WERI-Rb-1 (cell line): ENCODE results near the gene CEPT1.

Experiments used
- DNase-seq: peaks from one replicate; pipeline ENCODE4 v3.0.0-alpha.2; 2020
- H3K27ac ChIP-seq: fragments of 250-450 bp; sonication (Bioruptor Pico); 2 replicates; pipeline ENCODE4 v1.5.1; 2020; ENCODE audit warnings: mild to moderate bottlenecking, moderate library complexity
- H3K27me3 ChIP-seq: fragments of 250-450 bp; sonication (Bioruptor Pico); 2 replicates; pipeline ENCODE4 v1.5.1; 2021; ENCODE audit warnings: mild to moderate bottlenecking, low read depth, moderate library complexity; ENCODE audit not compliant: insufficient read depth, severe bottlenecking
- H3K36me3 ChIP-seq: fragments of 250-450 bp; sonication (Bioruptor Pico); 2 replicates; pipeline ENCODE4 v1.5.1; 2020; ENCODE audit warnings: mild to moderate bottlenecking, moderate library complexity
- H3K4me3 ChIP-seq: 2 replicates; pipeline ENCODE4 v1.5.1; 2011; ENCODE audit warnings: low read depth, mild to moderate bottlenecking, control low read depth, low read length
- H3K9me3 ChIP-seq: fragments of 250-450 bp; sonication (Bioruptor Pico); 2 replicates; pipeline ENCODE4 v1.5.1; 2021; ENCODE audit warnings: mild to moderate bottlenecking, moderate library complexity; ENCODE audit not compliant: severe bottlenecking
- CTCF ChIP-seq: IDR thresholded peaks from 2 replicates; pipeline ENCODE4 v1.5.1; 2011; ENCODE audit warnings: low read depth, mild to moderate bottlenecking, control low read depth, inconsistent platforms, low read length

The CEPT1 gene

GRCh38 chr1:111110197-111110899 lies 29.7 kb upstream of the CEPT1 start:
- Histone ChIP-seq H3K27me3 (no peaks in the 10 kb centered on the region), H3K36me3 (no peaks in the 10 kb centered on the region; the same call in none of the 2 replicates), H3K27ac (no peak overlapping the region), H3K9me3 (no peaks in the 10 kb centered on the region), H3K4me3 (no peak overlapping the region)
- TF ChIP-seq CTCF: no peak
- no peak for DNase-seq

GRCh38 chr1:111116496-111116895 lies 23.5 kb upstream of the CEPT1 start:
- H3K9me3 ChIP-seq: no peaks in the 10 kb centered on the region
- peaks cover 20% of the 10 kb centered on the region for H3K36me3 ChIP-seq
- H3K4me3 ChIP-seq: no peak overlapping the region
- no peak overlapping the region for H3K27ac ChIP-seq
- DNase-seq: no peak
- no peak for TF ChIP-seq CTCF
- no peaks in the 10 kb centered on the region for H3K27me3 ChIP-seq

- DNase-seq: no peak
- peaks cover 59% of the 10 kb centered on the region for H3K36me3 ChIP-seq
- TF ChIP-seq CTCF: no peak
- H3K27ac ChIP-seq: no peak overlapping the region
- no peak overlapping the region for H3K4me3 ChIP-seq
- no peaks in the 10 kb centered on the region for H3K27me3 ChIP-seq
- H3K9me3 ChIP-seq: no peaks in the 10 kb centered on the region
These were observed 13.7 kb upstream of the CEPT1 start for GRCh38 chr1:111126354-111126753.

GRCh38 chr1:111127923-111128643 lies 11.9 kb upstream of the CEPT1 start:
- Histone ChIP-seq H3K27ac (no peak overlapping the region), H3K27me3 (no peaks in the 10 kb centered on the region), H3K4me3 (no peak overlapping the region), H3K36me3 (peaks cover 59% of the 10 kb centered on the region), H3K9me3 (no peaks in the 10 kb centered on the region)
- no peak for TF ChIP-seq CTCF
- DNase-seq: no peak

GRCh38 chr1:111129376-111129775 lies 10.6 kb upstream of the CEPT1 start:
- TF ChIP-seq CTCF: no peak
- no peak overlapping the region for H3K27ac ChIP-seq
- H3K9me3 ChIP-seq: no peaks in the 10 kb centered on the region
- H3K36me3 ChIP-seq: peaks cover 59% of the 10 kb centered on the region
- H3K27me3 ChIP-seq: no peaks in the 10 kb centered on the region
- DNase-seq: no peak
- no peak overlapping the region for H3K4me3 ChIP-seq
